Mesendoderm (in vitro differentiated cells): ENCODE data around the gene PLA2G2E.
"Not testable (repeated sequence)": the region's sequence is repeated elsewhere in the genome, so short reads cannot be mapped to it uniquely, and the experiment has no call there.

ENCODE experiments used
- DNase-seq: peaks from one replicate; pipeline ENCODE4 v3.0.0; 2013
- H2AK5ac ChIP-seq: 2 replicates; pipeline ENCODE4 v1.6.1; 2013; ENCODE audit warnings: low read length, inconsistent platforms
- H2BK120ac ChIP-seq: 2 replicates; pipeline ENCODE4 v1.6.1; 2013; ENCODE audit warnings: low read depth, mild to moderate bottlenecking, low read length, moderate library complexity, mixed read lengths
- H2BK15ac ChIP-seq: replicated peaks from 2 replicates; pipeline ENCODE4 v1.6.1; 2013; ENCODE audit warnings: low read depth, mild to moderate bottlenecking, moderate library complexity
- H2BK5ac ChIP-seq: 2 replicates; pipeline ENCODE4 v1.6.1; 2013; ENCODE audit warnings: low read length, inconsistent platforms
- H3K18ac ChIP-seq: 2 replicates; pipeline ENCODE4 v1.6.1; 2013; ENCODE audit warnings: mild to moderate bottlenecking, low read length, mixed read lengths
- H3K23ac ChIP-seq: one replicate; pipeline ENCODE4 v1.6.1; 2013; ENCODE audit warnings: low read length
- H3K27ac ChIP-seq: 2 replicates; pipeline ENCODE4 v1.5.1; 2013; ENCODE audit warnings: low read depth, mild to moderate bottlenecking, inconsistent platforms, low read length, moderate library complexity
- H3K27me3 ChIP-seq: 2 replicates; pipeline ENCODE4 v1.6.1; 2013; ENCODE audit warnings: low read length, control low read depth, mild to moderate bottlenecking, inconsistent platforms; ENCODE audit not compliant: insufficient read depth, poor library complexity
- H3K36me3 ChIP-seq: 2 replicates; pipeline ENCODE4 v1.6.1; 2013; ENCODE audit warnings: low read length, inconsistent platforms; ENCODE audit not compliant: control insufficient read depth, insufficient read depth
- H3K4ac ChIP-seq: one replicate; pipeline ENCODE4 v1.6.1; 2013; ENCODE audit warnings: low read depth, mild to moderate bottlenecking, low read length, moderate library complexity
- H3K4me1 ChIP-seq: 2 replicates; pipeline ENCODE4 v1.6.1; 2013; ENCODE audit warnings: low read depth, low read length, inconsistent platforms; ENCODE audit not compliant: control insufficient read depth
- H3K4me2 ChIP-seq: 2 replicates; pipeline ENCODE4 v1.6.1; 2013; ENCODE audit warnings: low read length
- H3K4me3 ChIP-seq: 2 replicates; pipeline ENCODE4 v1.5.1; 2013; ENCODE audit warnings: mild to moderate bottlenecking, low read length
- H3K56ac ChIP-seq: one replicate; pipeline ENCODE4 v1.6.1; 2013; ENCODE audit warnings: low read length
- H3K79me1 ChIP-seq: 2 replicates; pipeline ENCODE4 v1.6.1; 2013; ENCODE audit warnings: low read length, inconsistent platforms
- H3K79me2 ChIP-seq: 2 replicates; pipeline ENCODE4 v1.6.1; 2013; ENCODE audit warnings: mild to moderate bottlenecking, low read length; ENCODE audit not compliant: control insufficient read depth, insufficient read depth
- H3K9ac ChIP-seq: 2 replicates; pipeline ENCODE4 v1.6.1; 2013; ENCODE audit warnings: low read length, inconsistent platforms
- H4K5ac ChIP-seq: one replicate; pipeline ENCODE4 v1.6.1; 2013; ENCODE audit warnings: low read length
- H4K8ac ChIP-seq: one replicate; pipeline ENCODE4 v1.6.1; 2013; ENCODE audit warnings: low read depth, mild to moderate bottlenecking, control low read depth, low read length, moderate library complexity
- WGBS: extraction: QIAGEN DNeasy Blood & Tissue Kit; methylation state at CpG from one replicate; pipeline ENCODE4 v1.1.7; 2013; ENCODE audit warnings: low lambda C conversion rate, missing lambda C conversion rate; ENCODE audit not compliant: insufficient coverage; ENCODE audit errors: extremely low coverage; 5-methylcytosine and 5-hydroxymethylcytosine counted together

The PLA2G2E gene

DNA sequence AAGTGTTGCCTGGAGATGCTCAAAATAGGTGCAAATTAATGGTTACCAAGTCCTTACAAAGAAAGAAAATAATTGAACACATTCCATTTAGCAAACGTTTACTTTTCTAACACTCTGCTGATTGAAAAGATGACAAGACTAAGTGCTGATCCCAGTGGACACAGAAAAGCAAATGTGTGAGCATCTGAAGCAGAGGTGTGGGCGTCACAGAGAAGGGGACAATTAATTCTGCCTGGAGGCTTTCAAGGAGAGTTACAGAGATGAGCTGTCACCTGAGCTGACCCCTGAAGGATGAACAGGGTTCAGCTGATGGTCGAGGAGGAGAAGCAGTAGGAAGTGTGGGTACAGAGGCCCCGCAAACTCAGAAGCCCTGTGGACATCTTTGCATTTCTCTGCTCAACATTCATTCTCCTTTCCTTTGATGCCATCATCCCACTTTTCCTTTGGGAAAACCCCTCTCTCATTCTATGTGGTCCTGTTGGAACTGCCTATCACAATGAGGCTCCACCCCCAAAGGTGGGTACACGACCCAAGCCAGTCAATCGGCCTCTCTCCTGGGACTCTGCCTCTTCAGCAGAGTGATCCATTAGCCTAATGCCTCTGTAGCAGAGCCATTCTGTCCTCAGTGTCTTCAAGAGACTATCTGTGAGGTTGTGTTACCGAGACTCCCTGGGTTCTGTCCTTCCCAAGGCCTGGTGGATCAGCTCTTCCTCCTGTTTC, 17.2 kb upstream of the PLA2G2E start:
- no peak for DNase-seq
- no peak overlapping the region for H3K4me2 ChIP-seq
- H3K27me3 ChIP-seq, result no peaks in the 10 kb centered on the region
- no peak overlapping the region for H3K23ac ChIP-seq
- no peaks in the 10 kb centered on the region for H3K79me2 ChIP-seq
- H3K27ac ChIP-seq, result no peak overlapping the region
- no peaks in the 10 kb centered on the region for H3K79me1 ChIP-seq
- no peaks in the 10 kb centered on the region for H3K4me1 ChIP-seq
- H3K18ac ChIP-seq, result no peak overlapping the region
- no peak overlapping the region for H3K56ac ChIP-seq
- H3K9ac ChIP-seq, result no peak overlapping the region
- no peak overlapping the region for H4K5ac ChIP-seq
- H2AK5ac ChIP-seq, result no peak overlapping the region
- no peak overlapping the region for H4K8ac ChIP-seq
- H3K36me3 ChIP-seq, result no peaks in the 10 kb centered on the region
- H2BK5ac ChIP-seq, result no peak overlapping the region
- H2BK15ac ChIP-seq, result no peak overlapping the region
- no peak overlapping the region for H2BK120ac ChIP-seq
- H3K4ac ChIP-seq, result no peak overlapping the region
- no peak overlapping the region for H3K4me3 ChIP-seq
- WGBS, result no CpG with 5 or more reads among the region's 7 CpGs

- Histone ChIP-seq H3K27ac (no peak overlapping the region), H3K18ac (no peak overlapping the region), H3K27me3 (no peaks in the 10 kb centered on the region), H3K23ac (no peak overlapping the region), H2BK15ac (no peak overlapping the region), H3K56ac (no peak overlapping the region), H4K5ac (no peak overlapping the region), H3K4me3 (no peak overlapping the region), H3K4me2 (no peak overlapping the region), H4K8ac (no peak overlapping the region), H2BK5ac (no peak overlapping the region), H3K79me2 (no peaks in the 10 kb centered on the region), H3K36me3 (no peaks in the 10 kb centered on the region), H3K4me1 (no peaks in the 10 kb centered on the region), H2AK5ac (no peak overlapping the region), H3K4ac (no peak overlapping the region), H3K9ac (no peak overlapping the region), H2BK120ac (no peak overlapping the region), H3K79me1 (no peaks in the 10 kb centered on the region)
- WGBS, result no CpG with 5 or more reads among the region's 1 CpG
- no peak for DNase-seq
Observed at GRCh38 chr1:19938472-19938871, 15.1 kb upstream of the PLA2G2E start.

- Histone ChIP-seq H3K4ac (no peak overlapping the region), H3K9ac (no peak overlapping the region), H3K23ac (no peak overlapping the region), H4K8ac (no peak overlapping the region), H2BK120ac (no peak overlapping the region), H2BK15ac (no peak overlapping the region), H3K79me2 (no peaks in the 10 kb centered on the region), H3K18ac (no peak overlapping the region), H3K27ac (no peak overlapping the region), H3K4me3 (no peak overlapping the region), H2AK5ac (no peak overlapping the region), H3K4me1 (no peaks in the 10 kb centered on the region), H4K5ac (no peak overlapping the region), H3K4me2 (no peak overlapping the region), H3K27me3 (no peaks in the 10 kb centered on the region), H3K56ac (no peak overlapping the region), H2BK5ac (no peak overlapping the region), H3K79me1 (no peaks in the 10 kb centered on the region), H3K36me3 (no peaks in the 10 kb centered on the region)
- no CpG with 5 or more reads among the region's 3 CpGs for WGBS
- peak; percentile 34 for DNase-seq
Observed at GRCh38 chr1:19936061-19936750, 12.8 kb upstream of the PLA2G2E start.

GRCh38 chr1:19934336-19934735, 10.9 kb upstream of the PLA2G2E start:
- no peak overlapping the region for H4K5ac ChIP-seq
- no peak overlapping the region for H3K4me2 ChIP-seq
- no peak overlapping the region for H3K23ac ChIP-seq
- H2AK5ac ChIP-seq, result no peak overlapping the region
- H3K27ac ChIP-seq, result no peak overlapping the region
- WGBS, result no CpG with 5 or more reads among the region's 7 CpGs
- no peak overlapping the region for H2BK120ac ChIP-seq
- no peaks in the 10 kb centered on the region for H3K27me3 ChIP-seq
- no peaks in the 10 kb centered on the region for H3K36me3 ChIP-seq
- H2BK5ac ChIP-seq, result no peak overlapping the region
- H3K9ac ChIP-seq, result no peak overlapping the region
- no peak overlapping the region for H3K56ac ChIP-seq
- no peak overlapping the region for H3K4ac ChIP-seq
- H2BK15ac ChIP-seq, result no peak overlapping the region
- H3K79me1 ChIP-seq, result no peaks in the 10 kb centered on the region
- DNase-seq, result no peak
- no peaks in the 10 kb centered on the region for H3K79me2 ChIP-seq
- H3K18ac ChIP-seq, result no peak overlapping the region
- H3K4me1 ChIP-seq, result no peaks in the 10 kb centered on the region
- no peak overlapping the region for H4K8ac ChIP-seq
- H3K4me3 ChIP-seq, result no peak overlapping the region

DNA sequence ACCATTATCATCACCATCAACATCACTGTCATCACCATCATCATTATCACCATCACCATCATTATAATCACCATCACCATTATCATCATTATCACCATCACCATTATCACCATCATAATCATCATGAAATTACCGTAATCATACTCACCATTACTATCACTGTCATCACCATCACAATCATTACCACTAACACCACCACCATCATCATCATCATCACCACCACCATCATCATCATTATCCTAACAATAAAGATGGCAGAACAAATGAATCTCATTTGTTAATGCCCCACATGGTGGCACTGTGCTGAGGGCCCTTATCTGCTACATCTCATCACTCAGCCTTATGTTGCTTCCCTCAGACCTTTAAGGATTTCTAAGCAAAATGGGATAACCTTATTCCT, 9.4 kb upstream of the PLA2G2E start:
- H3K27me3 ChIP-seq, result no peaks in the 10 kb centered on the region
- no peak overlapping the region for H3K18ac ChIP-seq
- H3K79me1 ChIP-seq, result no peaks in the 10 kb centered on the region
- no peak for DNase-seq
- no peak overlapping the region for H3K4ac ChIP-seq
- no peak overlapping the region for H2BK15ac ChIP-seq
- no peaks in the 10 kb centered on the region for H3K79me2 ChIP-seq
- H3K23ac ChIP-seq, result no peak overlapping the region
- H2BK5ac ChIP-seq, result no peak overlapping the region
- no CpG with 5 or more reads among the region's 1 CpG for WGBS
- no peak overlapping the region for H2BK120ac ChIP-seq
- H2AK5ac ChIP-seq, result no peak overlapping the region
- no peaks in the 10 kb centered on the region for H3K36me3 ChIP-seq
- no peak overlapping the region for H3K56ac ChIP-seq
- H3K27ac ChIP-seq, result no peak overlapping the region
- no peak overlapping the region for H4K8ac ChIP-seq
- H3K4me2 ChIP-seq, result no peak overlapping the region
- H3K4me1 ChIP-seq, result no peaks in the 10 kb centered on the region
- no peak overlapping the region for H4K5ac ChIP-seq
- no peak overlapping the region for H3K4me3 ChIP-seq
- H3K9ac ChIP-seq, result no peak overlapping the region

DNA sequence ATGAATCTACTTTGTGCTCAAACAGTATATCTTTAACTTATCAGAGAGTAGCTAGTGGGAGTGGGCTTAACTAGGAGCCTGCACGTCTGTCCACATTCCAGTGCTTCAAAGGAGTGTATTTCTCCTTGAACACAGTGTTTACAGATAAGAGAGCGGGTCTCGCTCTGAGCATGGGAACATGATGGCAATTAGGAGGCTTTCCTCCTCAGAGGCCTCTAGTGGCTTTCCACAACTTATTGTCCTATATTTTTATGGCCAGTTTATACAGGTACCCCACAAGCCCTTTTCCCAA, 3.7 kb upstream of the PLA2G2E start:
- WGBS, result no CpG with 5 or more reads among the region's 3 CpGs
- H3K27ac ChIP-seq, result not testable (repeated sequence)

More for the DNA sequence above, 3.7 kb upstream of the PLA2G2E start:
- not testable (repeated sequence) for H3K23ac ChIP-seq, H4K5ac ChIP-seq, H3K9ac ChIP-seq, H3K4me2 ChIP-seq, H3K79me2 ChIP-seq, H4K8ac ChIP-seq, H3K27me3 ChIP-seq, H3K4ac ChIP-seq, H2AK5ac ChIP-seq, DNase-seq, H3K56ac ChIP-seq, H3K4me3 ChIP-seq, H3K4me1 ChIP-seq, H3K79me1 ChIP-seq, H3K18ac ChIP-seq, H2BK5ac ChIP-seq, H2BK120ac ChIP-seq, H3K36me3 ChIP-seq, H2BK15ac ChIP-seq
